Measurements from ENCODE around the gene DCD. TPM values are rescaled to one million over a fixed set of nuclear protein-coding genes. Genes with fewer than 3 reads are reported as not detected.
"Not testable (repeated sequence)": the region's sequence is repeated elsewhere in the genome, so short reads cannot be mapped to it uniquely, and the experiment has no call there.

DCD gene
- total RNA-seq, 1 donor from 2014 or later = not detected

DNA sequence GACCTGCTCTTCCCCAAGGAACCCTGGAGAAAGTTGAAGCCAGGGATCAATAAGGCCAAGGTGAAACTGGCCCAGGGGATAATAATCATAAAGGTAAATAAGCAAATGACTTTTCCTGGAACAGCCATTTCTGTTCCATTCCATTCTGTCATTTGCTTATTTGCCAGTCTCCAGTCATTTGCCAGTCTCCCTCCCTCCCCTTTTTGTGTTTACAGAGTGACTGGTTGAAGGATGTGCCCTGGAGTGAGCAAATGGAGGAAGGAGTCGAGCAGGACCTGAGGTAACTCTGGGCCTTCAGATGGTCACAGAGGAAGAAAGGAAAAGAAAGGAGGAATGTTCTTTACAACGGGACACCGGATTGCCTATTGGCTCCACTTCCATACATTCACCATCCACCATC is 17.8 kb upstream of the DCD start:
- no peaks in the 10 kb centered on the region for H3K9me3 Mint-ChIP-seq (ENCODE audit: unreplicated experiment)
- Histone ChIP-seq H4K20me1 (ENCODE audit: insufficient read depth, low read length) (no peaks in the 10 kb centered on the region), H3K36me3 (ENCODE audit: insufficient read depth, low read length) (no peaks in the 10 kb centered on the region), H3K79me2 (ENCODE audit: insufficient read depth, low read length) (no peaks in the 10 kb centered on the region), H3K4me3 (ENCODE audit: insufficient read depth, low read depth, low read length) (no peak overlapping the region), H3K27me3 (ENCODE audit: insufficient read depth, low read length) (peaks cover 3% of the 10 kb centered on the region), H2AFZ (ENCODE audit: low read depth, low read length) (no peak overlapping the region), H3K27ac (ENCODE audit: low read depth, low read length) (no peak overlapping the region), H3K9ac (ENCODE audit: low read length) (no peak overlapping the region), H3K4me1 (ENCODE audit: insufficient read depth, low read length) (no peaks in the 10 kb centered on the region), H3K4me2 (ENCODE audit: low read length) (no peak overlapping the region), H3K9me3 (ENCODE audit: insufficient read depth, low read depth, low read length) (no peaks in the 10 kb centered on the region)
- H3K4me3 Mint-ChIP-seq (ENCODE audit: unreplicated experiment) = no peak overlapping the region
- H3K4me1 Mint-ChIP-seq (ENCODE audit: low read depth, unreplicated experiment) = no peaks in the 10 kb centered on the region
- no peaks in the 10 kb centered on the region for H3K36me3 Mint-ChIP-seq (ENCODE audit: low read depth, unreplicated experiment)
- H3K27me3 Mint-ChIP-seq (ENCODE audit: low read depth, unreplicated experiment) = no peaks in the 10 kb centered on the region
- no peak overlapping the region for H3K27ac Mint-ChIP-seq (ENCODE audit: unreplicated experiment)
- DNase-seq (ENCODE audit: low read depth) = no peak
- no peak for TF ChIP-seq EZH2 (IDR thresholded peaks at IDR 0.05; ENCODE audit: insufficient read depth, low read length)
- TF ChIP-seq, protein P1, sequence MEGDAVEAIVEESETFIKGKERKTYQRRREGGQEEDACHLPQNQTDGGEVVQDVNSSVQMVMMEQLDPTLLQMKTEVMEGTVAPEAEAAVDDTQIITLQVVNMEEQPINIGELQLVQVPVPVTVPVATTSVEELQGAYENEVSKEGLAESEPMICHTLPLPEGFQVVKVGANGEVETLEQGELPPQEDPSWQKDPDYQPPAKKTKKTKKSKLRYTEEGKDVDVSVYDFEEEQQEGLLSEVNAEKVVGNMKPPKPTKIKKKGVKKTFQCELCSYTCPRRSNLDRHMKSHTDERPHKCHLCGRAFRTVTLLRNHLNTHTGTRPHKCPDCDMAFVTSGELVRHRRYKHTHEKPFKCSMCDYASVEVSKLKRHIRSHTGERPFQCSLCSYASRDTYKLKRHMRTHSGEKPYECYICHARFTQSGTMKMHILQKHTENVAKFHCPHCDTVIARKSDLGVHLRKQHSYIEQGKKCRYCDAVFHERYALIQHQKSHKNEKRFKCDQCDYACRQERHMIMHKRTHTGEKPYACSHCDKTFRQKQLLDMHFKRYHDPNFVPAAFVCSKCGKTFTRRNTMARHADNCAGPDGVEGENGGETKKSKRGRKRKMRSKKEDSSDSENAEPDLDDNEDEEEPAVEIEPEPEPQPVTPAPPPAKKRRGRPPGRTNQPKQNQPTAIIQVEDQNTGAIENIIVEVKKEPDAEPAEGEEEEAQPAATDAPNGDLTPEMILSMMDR (IDR thresholded peaks at IDR 0.05; ENCODE audit: insufficient read depth, low read depth, low read length) = no peak
- no peak for FAIRE-seq

DNA sequence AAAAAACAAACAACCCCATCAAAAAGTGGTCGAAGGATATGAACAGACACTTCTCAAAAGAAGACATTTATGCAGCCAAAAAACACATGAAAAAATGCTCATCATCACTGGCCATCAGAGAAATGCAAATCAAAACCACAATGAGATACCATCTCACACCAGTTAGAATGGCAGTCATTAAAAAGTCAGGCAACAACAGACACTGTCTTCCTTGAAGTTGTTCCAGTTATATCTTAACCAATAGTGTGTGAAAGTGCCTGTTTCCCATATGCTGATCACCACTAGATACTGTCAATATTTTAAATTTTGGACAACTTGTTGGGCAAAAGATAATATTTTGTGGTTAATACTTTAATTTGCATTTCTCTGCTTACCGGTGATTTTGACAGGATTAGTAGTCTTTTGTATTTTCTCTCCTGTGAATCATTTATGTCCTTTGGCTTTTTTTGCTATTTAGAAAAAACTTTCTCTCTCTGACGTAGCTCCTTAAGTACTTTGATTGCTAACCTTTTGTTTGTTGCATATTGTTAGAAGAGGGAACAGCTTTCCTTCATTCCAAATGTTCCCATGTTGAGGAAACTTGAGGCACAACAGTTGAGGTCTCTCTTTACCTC is 17.0 kb upstream of the DCD start:
- H3K9ac ChIP-seq (ENCODE audit: low read length); H3K79me2 ChIP-seq (ENCODE audit: insufficient read depth, low read length); H4K20me1 ChIP-seq (ENCODE audit: insufficient read depth, low read length); H3K4me3 ChIP-seq (ENCODE audit: insufficient read depth, low read depth, low read length); H3K27ac Mint-ChIP-seq (ENCODE audit: unreplicated experiment); DNase-seq (ENCODE audit: low read depth); H3K9me3 ChIP-seq (ENCODE audit: insufficient read depth, low read depth, low read length); H3K27me3 Mint-ChIP-seq (ENCODE audit: low read depth, unreplicated experiment); H3K36me3 Mint-ChIP-seq (ENCODE audit: low read depth, unreplicated experiment); H2AFZ ChIP-seq (ENCODE audit: low read depth, low read length); H3K4me1 Mint-ChIP-seq (ENCODE audit: low read depth, unreplicated experiment); H3K4me1 ChIP-seq (ENCODE audit: insufficient read depth, low read length); H3K9me3 Mint-ChIP-seq (ENCODE audit: unreplicated experiment); H3K4me3 Mint-ChIP-seq (ENCODE audit: unreplicated experiment); H3K36me3 ChIP-seq (ENCODE audit: insufficient read depth, low read length); H3K27ac ChIP-seq (ENCODE audit: low read depth, low read length); FAIRE-seq; H3K27me3 ChIP-seq (ENCODE audit: insufficient read depth, low read length); H3K4me2 ChIP-seq (ENCODE audit: low read length): not testable (repeated sequence)

DNA sequence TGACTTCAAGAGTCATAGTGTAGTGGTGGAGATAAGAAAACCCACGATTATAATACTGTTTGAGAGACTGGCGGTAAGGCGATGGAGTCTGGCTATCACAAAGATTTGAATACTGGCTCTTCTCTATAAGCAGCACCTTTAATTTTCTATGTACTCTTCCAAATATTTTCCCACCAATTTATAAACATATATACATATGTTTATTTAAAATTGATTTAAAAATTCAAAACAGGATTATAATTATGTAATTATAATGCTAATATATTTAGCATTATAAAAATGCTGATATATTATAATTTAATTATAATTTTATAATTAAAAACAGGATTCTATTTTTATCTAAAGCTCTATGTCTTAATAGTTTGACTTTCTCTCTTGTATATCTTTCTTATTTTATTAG is 15.4 kb upstream of the DCD start:
- no peak overlapping the region for H3K27ac Mint-ChIP-seq (ENCODE audit: unreplicated experiment)
- Histone ChIP-seq H3K36me3 (ENCODE audit: insufficient read depth, low read length) (no peaks in the 10 kb centered on the region), H3K4me2 (ENCODE audit: low read length) (no peak overlapping the region), H3K27me3 (ENCODE audit: insufficient read depth, low read length) (peaks cover 3% of the 10 kb centered on the region), H3K79me2 (ENCODE audit: insufficient read depth, low read length) (no peaks in the 10 kb centered on the region), H2AFZ (ENCODE audit: low read depth, low read length) (no peak overlapping the region), H3K27ac (ENCODE audit: low read depth, low read length) (no peak overlapping the region), H3K4me1 (ENCODE audit: insufficient read depth, low read length) (no peaks in the 10 kb centered on the region), H3K9me3 (ENCODE audit: insufficient read depth, low read depth, low read length) (no peaks in the 10 kb centered on the region), H4K20me1 (ENCODE audit: insufficient read depth, low read length) (no peaks in the 10 kb centered on the region), H3K4me3 (ENCODE audit: insufficient read depth, low read depth, low read length) (no peak overlapping the region), H3K9ac (ENCODE audit: low read length) (no peak overlapping the region)
- no peaks in the 10 kb centered on the region for H3K4me1 Mint-ChIP-seq (ENCODE audit: low read depth, unreplicated experiment)
- peaks cover 7% of the 10 kb centered on the region for H3K27me3 Mint-ChIP-seq (ENCODE audit: low read depth, unreplicated experiment)
- FAIRE-seq (no peak), DNase-seq (ENCODE audit: low read depth) (no peak)
- H3K9me3 Mint-ChIP-seq (ENCODE audit: unreplicated experiment) = no peaks in the 10 kb centered on the region
- no peak for TF ChIP-seq EZH2 (IDR thresholded peaks at IDR 0.05; ENCODE audit: insufficient read depth, low read length)
- TF ChIP-seq, protein P1 (IDR thresholded peaks at IDR 0.05; ENCODE audit: insufficient read depth, low read depth, low read length) = no peak
- no peaks in the 10 kb centered on the region for H3K36me3 Mint-ChIP-seq (ENCODE audit: low read depth, unreplicated experiment)
- no peak overlapping the region for H3K4me3 Mint-ChIP-seq (ENCODE audit: unreplicated experiment)

Measured in astrocyte (in vitro differentiated cells and primary cell).